Caco-2 (cell line): ENCODE results near the gene KRT39. TPM values are rescaled to one million over a fixed set of nuclear protein-coding genes. Genes with fewer than 3 reads are reported as not detected.

ENCODE experiments used
- Bru-seq: library from RNA; stranded (reverse); fragments of 400-500 nt; gene quantifications from one replicate; lab custom pipeline; 2021; lab: Mats Ljungman, UMichigan
- BruChase-seq, 2 experiments: library from RNA; stranded (reverse); fragments of 400-500 nt; gene quantifications; one replicate each; lab custom pipeline; 2021; lab: Mats Ljungman, UMichigan
- BruUV-seq: library from RNA; stranded (reverse); fragments of 400-500 nt; replicated peaks from 2 replicates; lab custom pipeline; 2021; lab: Mats Ljungman, UMichigan
- CTCF ChIA-PET: fragments of 300-600 bp; sonication (Branson Sonifier 250); formaldehyde crosslinking; loops from one replicate; lab custom pipeline; 2022; ENCODE audit warnings: antibody characterized with exemption; lab: Charles Lee
- POLR2A ChIA-PET: fragments of 300-600 bp; sonication (Branson Sonifier 250); formaldehyde crosslinking; loops from one replicate; lab custom pipeline; 2022; ENCODE audit warnings: antibody characterized with exemption; lab: Charles Lee
- DNase-seq, 2 experiments: peaks; one replicate each; pipeline versions ENCODE4 v3.0.0 to v3.0.0-alpha.2; 2020 to 2022
- H3K27me3 ChIP-seq: replicated peaks from 2 replicates; pipeline ENCODE4 v1.6.0; 2011; ENCODE audit warnings: low read length; ENCODE audit not compliant: control insufficient read depth, insufficient read depth
- H3K36me3 ChIP-seq: 2 replicates; pipeline ENCODE4 v1.5.1; 2011; ENCODE audit warnings: low read length; ENCODE audit not compliant: control insufficient read depth, insufficient read depth
- H3K4me1 ChIP-seq: fragments of 250-450 bp; sonication (Bioruptor Pico); 2 replicates; pipeline ENCODE4 v1.5.1; 2020; ENCODE audit warnings: mild to moderate bottlenecking
- H3K4me3 ChIP-seq: 2 replicates; pipeline ENCODE4 v1.5.1; 2011; ENCODE audit warnings: low read depth, mild to moderate bottlenecking, control low read depth, low read length
- H3K9me3 ChIP-seq: fragments of 250-450 bp; sonication (Bioruptor Pico); 2 replicates; pipeline ENCODE4 v1.5.1; 2020; ENCODE audit warnings: mild to moderate bottlenecking, moderate library complexity
- H3K27ac Mint-ChIP-seq: one replicate; pipeline ENCODE4 v1.8.0; 2022; ENCODE audit warnings: mixed read lengths; ENCODE audit not compliant: unreplicated experiment
- H3K27me3 Mint-ChIP-seq: one replicate; pipeline ENCODE4 v1.8.0; 2022; ENCODE audit warnings: mixed read lengths; ENCODE audit not compliant: insufficient read depth, unreplicated experiment
- H3K36me3 Mint-ChIP-seq: one replicate; pipeline ENCODE4 v1.8.0; 2022; ENCODE audit warnings: mild to moderate bottlenecking, mixed read lengths; ENCODE audit not compliant: insufficient read depth, unreplicated experiment
- H3K4me1 Mint-ChIP-seq: one replicate; pipeline ENCODE4 v1.8.0; 2022; ENCODE audit warnings: low read depth, mixed read lengths; ENCODE audit not compliant: unreplicated experiment
- H3K4me3 Mint-ChIP-seq: one replicate; pipeline ENCODE4 v1.8.0; 2022; ENCODE audit warnings: mild to moderate bottlenecking, moderate library complexity, mixed read lengths; ENCODE audit not compliant: unreplicated experiment
- H3K9me3 Mint-ChIP-seq: one replicate; pipeline ENCODE4 v1.8.0; 2022; ENCODE audit warnings: mixed read lengths; ENCODE audit not compliant: unreplicated experiment
- CTCF ChIP-seq, 2 experiments: fragments of 200-600 bp in 1 of 2; IDR thresholded peaks; 1 replicate in 1 of 2; 2 replicates in 1 of 2; pipeline versions ENCODE4 v1.5.1 to v1.8.0; 2011 to 2022; ENCODE audit warnings: antibody characterized with exemption in 1 of 2, control low read depth in 1 of 2, inconsistent platforms in 1 of 2, low read depth in 1 of 2, low read length in 1 of 2, mild to moderate bottlenecking in 1 of 2, moderate library complexity in 1 of 2; ENCODE audit not compliant: insufficient read depth in 1 of 2, severe bottlenecking in 1 of 2, unreplicated experiment in 1 of 2
- intact Hi-C: fragments of 100-400 bp; cut with micrococcal nuclease; formaldehyde crosslinking; loops from one replicate; pipeline ENCODE4 v1.10.0; 2022; ENCODE audit not compliant: unreplicated experiment
- long read RNA-seq: library from polyadenylated mRNA; stranded (forward); transcript quantifications from one replicate; pipeline ENCODE4 v2.0.0, GENCODE V29; 2022
- total RNA-seq: library from RNA; stranded (reverse); gene quantifications from 2 replicates; pipeline ENCODE4 v1.2.3, GENCODE V29; 2022

KRT39 gene
- total RNA-seq (not detected in 2 replicates), Bru-seq, nascent RNA (percentile 14 among the genes with signal in this experiment), BruChase-seq, experiment 1, labeled RNA remaining after a 2-hour chase (percentile 18 among the genes with signal in this experiment), BruChase-seq, experiment 2, labeled RNA remaining after a 6-hour chase (percentile 15 among the genes with signal in this experiment)
- long read RNA-seq: 0 reads

GRCh38 chr17:40966848-40967247 lies at the start of gene KRT39:
Gene KRT39 (minus strand): TSS chr17:40966948. CDS start chr17:40966856, 92 bp downstream.
- H3K27ac Mint-ChIP-seq: no peak within 1 kb of the TSS
- BruUV-seq: no TSS peak
- H3K4me3 ChIP-seq: no peak within 1 kb of the TSS
- no peaks in the 10 kb centered on the region for H3K4me1 ChIP-seq
- no peaks in the 10 kb centered on the region for H3K36me3 Mint-ChIP-seq
- peaks cover 20% of the 10 kb centered on the region for H3K9me3 Mint-ChIP-seq
- H3K27me3 ChIP-seq: no peaks in the 10 kb centered on the region
- H3K9me3 ChIP-seq: peaks cover 10% of the 10 kb centered on the region; the same call in 1 of the 2 replicates
- no peaks in the 10 kb centered on the region for H3K4me1 Mint-ChIP-seq
- CTCF ChIA-PET: no interaction called here
- no peak within 1 kb of the TSS for H3K4me3 Mint-ChIP-seq
- no peak for TF ChIP-seq CTCF (IDR thresholded peaks at IDR 0.05; ENCODE audit: insufficient read depth in 1 of 2, low read depth in 1 of 2, low read length in 1 of 2, severe bottlenecking in 1 of 2, unreplicated experiment in 1 of 2)
- POLR2A ChIA-PET: no interaction called here
- DNase-seq: no peak
- H3K36me3 ChIP-seq: no peaks in the 10 kb centered on the region
- intact Hi-C loops: no loop called here
- H3K27me3 Mint-ChIP-seq: no peaks in the 10 kb centered on the region

GRCh38 chr17:41015454-41015853 lies 48.7 kb upstream of the KRT39 start:
- no peaks in the 10 kb centered on the region for H3K36me3 ChIP-seq
- no peak overlapping the region for H3K4me3 ChIP-seq
- no peak overlapping the region for H3K4me3 Mint-ChIP-seq
- peak overlapping the region; percentile 31 for H3K27ac Mint-ChIP-seq
- no peak for TF ChIP-seq CTCF (IDR thresholded peaks at IDR 0.05; ENCODE audit: insufficient read depth in 1 of 2, low read depth in 1 of 2, low read length in 1 of 2, severe bottlenecking in 1 of 2, unreplicated experiment in 1 of 2)
- peaks cover 46% of the 10 kb centered on the region for H3K4me1 ChIP-seq
- H3K27me3 ChIP-seq: no peaks in the 10 kb centered on the region
- ChIA-PET CTCF (no interaction called here), POLR2A (no interaction called here)
- no peaks in the 10 kb centered on the region for H3K27me3 Mint-ChIP-seq
- H3K9me3 Mint-ChIP-seq: peaks cover 37% of the 10 kb centered on the region
- DNase-seq: no peak
- intact Hi-C loops: no loop called here
- peaks cover 6% of the 10 kb centered on the region; the same call in 1 of the 2 replicates for H3K9me3 ChIP-seq
- BruUV-seq: no TSS peak
- peaks cover 33% of the 10 kb centered on the region for H3K4me1 Mint-ChIP-seq
- no peaks in the 10 kb centered on the region for H3K36me3 Mint-ChIP-seq

GRCh38 chr17:41013606-41014005 lies 46.9 kb upstream of the KRT39 start:
- Mint-ChIP-seq H3K4me3 (no peak overlapping the region), H3K27me3 (no peaks in the 10 kb centered on the region), H3K4me1 (peaks cover 50% of the 10 kb centered on the region), H3K9me3 (peaks cover 37% of the 10 kb centered on the region), H3K36me3 (peaks cover 10% of the 10 kb centered on the region), H3K27ac (no peak overlapping the region)
- no peak for DNase-seq
- Histone ChIP-seq H3K9me3 (peaks cover 6% of the 10 kb centered on the region; the same call in 1 of the 2 replicates), H3K36me3 (no peaks in the 10 kb centered on the region), H3K27me3 (no peaks in the 10 kb centered on the region), H3K4me1 (peaks cover 57% of the 10 kb centered on the region), H3K4me3 (no peak overlapping the region)
- no TSS peak for BruUV-seq
- ChIA-PET CTCF (no interaction called here), POLR2A (no interaction called here)
- TF ChIP-seq CTCF (IDR thresholded peaks at IDR 0.05; ENCODE audit: insufficient read depth in 1 of 2, low read depth in 1 of 2, low read length in 1 of 2, severe bottlenecking in 1 of 2, unreplicated experiment in 1 of 2): no peak
- intact Hi-C loops: no loop called here
